ENCODE data around the gene GKN1. TPM values are rescaled to one million over a fixed set of nuclear protein-coding genes. Genes with fewer than 3 reads are reported as not detected.
A peak's percentile ranks its signal among the peaks of the same experiment; 100 is the strongest.

GKN1 gene
- total RNA-seq, 1 donor from 2014 or later, result not detected

GRCh38 chr2:69001879-69002278, 27.4 kb downstream of the GKN1 start:
- no peak for DNase-seq (ENCODE audit: extremely low read depth, low read depth, low spot score)

GRCh38 chr2:69003731-69004130, 29.3 kb downstream of the GKN1 start:
- DNase-seq (ENCODE audit: extremely low read depth, low read depth, low spot score), result no peak

- no peak for DNase-seq (ENCODE audit: extremely low read depth, low read depth, low spot score)
Measured at GRCh38 chr2:69007169-69007568, 32.7 kb downstream of the GKN1 start.

GRCh38 chr2:69007603-69008002, 33.2 kb downstream of the GKN1 start:
- no peak for DNase-seq (ENCODE audit: extremely low read depth, low read depth, low spot score)

GRCh38 chr2:69010437-69011194, 36.2 kb downstream of the GKN1 start:
- DNase-seq (ENCODE audit: extremely low read depth, low read depth, low spot score), result no peak

- no peak for DNase-seq (ENCODE audit: extremely low read depth, low read depth, low spot score)
Measured at GRCh38 chr2:69011611-69012157, 37.2 kb downstream of the GKN1 start.

GRCh38 chr2:69012310-69013141, 38.1 kb downstream of the GKN1 start:
- DNase-seq (ENCODE audit: extremely low read depth, low read depth, low spot score), result no peak

GRCh38 chr2:69013142-69013839, 38.9 kb downstream of the GKN1 start, which contains the start of gene ANTXR1:
Gene ANTXR1 (plus strand): TSS chr2:69013179. CDS start chr2:69013500, 321 bp downstream.
- DNase-seq (ENCODE audit: extremely low read depth, low read depth, low spot score), result no peak

GRCh38 chr2:69013840-69014821, 39.7 kb downstream of the GKN1 start:
- DNase-seq (ENCODE audit: extremely low read depth, low read depth, low spot score), result no peak

GRCh38 chr2:69017080-69017479, 42.6 kb downstream of the GKN1 start:
- no peak for DNase-seq (ENCODE audit: extremely low read depth, low read depth, low spot score)

GRCh38 chr2:69017835-69018234, 43.4 kb downstream of the GKN1 start:
- no peak for DNase-seq (ENCODE audit: extremely low read depth, low read depth, low spot score)

- no peak for DNase-seq (ENCODE audit: extremely low read depth, low read depth, low spot score)
Measured at GRCh38 chr2:69018678-69019095, 44.3 kb downstream of the GKN1 start.

GRCh38 chr2:69020496-69021426, 46.3 kb downstream of the GKN1 start:
- no peak for DNase-seq (ENCODE audit: extremely low read depth, low read depth, low spot score)

GRCh38 chr2:69021727-69022126, 47.3 kb downstream of the GKN1 start:
- DNase-seq (ENCODE audit: extremely low read depth, low read depth, low spot score), result no peak

- no peak for DNase-seq (ENCODE audit: extremely low read depth, low read depth, low spot score)
Measured at GRCh38 chr2:69022548-69022947, 48.1 kb downstream of the GKN1 start.

GRCh38 chr2:69023236-69023635, 48.8 kb downstream of the GKN1 start:
- no peak for DNase-seq (ENCODE audit: extremely low read depth, low read depth, low spot score)

- peak; percentile 68 for DNase-seq (ENCODE audit: extremely low read depth, low read depth, low spot score)
Measured at GRCh38 chr2:69026026-69026425, 51.6 kb downstream of the GKN1 start.

GRCh38 chr2:69026691-69027459, 52.4 kb downstream of the GKN1 start:
- no peak for DNase-seq (ENCODE audit: extremely low read depth, low read depth, low spot score)

Data from glomerular endothelial cell (primary cell).